Epithelial cell of proximal tubule (primary cell): ENCODE results near the gene ZSCAN5B. TPM values are rescaled to one million over a fixed set of nuclear protein-coding genes. Genes with fewer than 3 reads are reported as not detected.

Source experiments
- DNase-seq: peaks from one replicate; pipeline ENCODE4 v3.0.0-alpha.2; 2011; ENCODE audit warnings: low read depth
- H3K4me3 ChIP-seq: 2 replicates; pipeline ENCODE4 v1.5.1; 2011; ENCODE audit warnings: low read depth, mild to moderate bottlenecking, low read length
- CTCF ChIP-seq: conservative IDR thresholded peaks from 2 replicates; pipeline ENCODE4 v1.5.1; 2012; ENCODE audit warnings: low read depth, mild to moderate bottlenecking, low read length
- total RNA-seq: library from RNA; depleted of rRNA; stranded (reverse); fragments of >200 nt; gene quantifications from 2 replicates; pipeline ENCODE4 v1.2.3, GENCODE V29; 2015

Gene ZSCAN5B
- total RNA-seq, 1 donor from 2014 or later: not detected

GRCh38 chr19:56159622-56160271 lies 37.8 kb downstream of the ZSCAN5B start:
- H3K4me3 ChIP-seq: no peak overlapping the region
- no peak for TF ChIP-seq CTCF
- DNase-seq: no peak

DNA sequence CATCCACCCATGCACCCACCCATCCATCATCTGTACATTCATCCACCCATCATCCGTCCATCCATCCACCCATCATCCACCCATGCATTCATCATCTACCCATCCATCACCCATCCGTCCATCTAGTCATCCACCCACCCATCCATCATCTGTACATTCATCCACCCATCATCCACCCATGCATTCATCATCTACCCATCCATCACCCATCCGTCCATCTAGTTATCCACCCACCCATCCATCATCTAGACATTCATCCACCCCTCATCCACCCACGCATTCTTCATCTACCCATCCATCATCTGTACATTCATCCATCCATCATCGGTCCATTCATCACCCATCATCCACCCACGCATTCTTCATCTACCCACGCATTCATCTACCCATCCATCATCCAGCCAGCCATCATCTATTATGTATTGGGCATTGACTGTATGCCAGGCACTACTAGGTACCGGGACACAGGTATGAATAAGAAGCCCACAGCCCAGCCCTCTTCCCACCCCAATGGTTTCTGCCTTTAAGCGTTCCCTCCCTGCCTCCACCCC lies 38.5 kb downstream of the ZSCAN5B start:
- TF ChIP-seq CTCF: no peak
- no peak overlapping the region for H3K4me3 ChIP-seq
- DNase-seq: no peak

GRCh38 chr19:56158170-56158757 lies 39.3 kb downstream of the ZSCAN5B start:
- DNase-seq: no peak
- TF ChIP-seq CTCF: no peak
- no peak overlapping the region for H3K4me3 ChIP-seq

DNA sequence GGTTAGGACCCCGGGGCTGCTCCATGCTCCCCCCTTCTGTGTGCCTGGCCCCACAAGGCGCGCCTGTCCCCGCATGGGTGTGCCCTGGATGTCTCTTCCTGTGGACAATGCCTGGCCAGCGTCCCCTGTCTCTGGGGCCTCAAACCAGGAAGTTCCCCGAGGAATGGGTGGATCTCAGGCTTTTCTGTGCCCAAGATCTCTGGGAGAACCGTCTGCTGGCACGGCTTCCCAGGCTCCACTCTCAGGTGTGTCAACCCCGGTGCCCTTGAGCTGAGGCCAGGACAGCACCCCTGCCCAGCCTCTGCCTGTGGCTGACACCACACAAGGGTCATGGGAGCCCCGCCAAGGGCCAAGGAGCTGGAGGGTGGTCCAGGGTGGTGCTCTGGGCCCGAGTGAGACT lies 40.8 kb downstream of the ZSCAN5B start:
- H3K4me3 ChIP-seq: no peak overlapping the region
- TF ChIP-seq CTCF: no peak
- no peak for DNase-seq

- H3K4me3 ChIP-seq: no peak overlapping the region
- no peak for DNase-seq
- peak; percentile 57 for TF ChIP-seq CTCF
Observed at GRCh38 chr19:56155124-56155687, 42.4 kb downstream of the ZSCAN5B start.

DNA sequence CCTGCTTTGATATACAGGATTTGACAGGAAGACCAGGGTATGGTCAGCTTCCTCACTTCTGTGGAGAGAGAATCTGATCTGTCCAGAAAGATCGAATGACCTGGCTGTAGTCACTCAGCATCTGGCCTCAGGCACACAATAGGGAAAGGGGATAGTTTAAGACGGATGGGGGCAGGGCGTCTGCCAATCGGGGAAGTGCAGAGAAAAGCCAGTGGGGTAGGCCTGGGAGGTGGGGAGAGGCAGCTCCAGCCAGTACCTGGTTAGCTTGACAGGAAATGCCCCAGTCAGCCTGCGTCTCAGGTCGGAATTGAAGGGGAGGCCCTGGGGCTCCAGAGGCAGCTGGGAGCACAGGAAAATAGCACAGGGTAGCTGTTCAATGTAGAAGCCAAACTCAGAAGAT lies 44.1 kb downstream of the ZSCAN5B start:
- H3K4me3 ChIP-seq: no peak overlapping the region
- DNase-seq: no peak
- no peak for TF ChIP-seq CTCF
